ENCODE results near the gene PHF2. TPM values are rescaled to one million over a fixed set of nuclear protein-coding genes. Genes with fewer than 3 reads are reported as not detected.
"Not testable (repeated sequence)": the region's sequence is repeated elsewhere in the genome, so short reads cannot be mapped to it uniquely, and the experiment has no call there.

The PHF2 gene
- total RNA-seq, 2 donors from 2014 or later = 32.4 to 32.9 TPM

- H3K4me3 ChIP-seq = no peak overlapping the region
- H3K27ac ChIP-seq = no peak overlapping the region
- 94% methylated on average over 27 of the region's 27 CpGs for WGBS
- DNase-seq (ENCODE audit: low spot score) = no peak
- H3K36me3 ChIP-seq = peaks cover 5 to 6% of the 10 kb centered on the region in 2 donors
- H3K9me3 ChIP-seq = no peaks in the 10 kb centered on the region
- no peaks in the 10 kb centered on the region for H3K27me3 ChIP-seq (replicated peaks; ENCODE audit: insufficient read depth)
- intact Hi-C loops (cut with DNase I) = no loop called here
- TF ChIP-seq POLR2AphosphoS5 (IDR thresholded peaks at IDR 0.05) (no peak), CTCF (IDR thresholded peaks at IDR 0.05) (no peak), POLR2A (IDR thresholded peaks at IDR 0.05) (no peak)
- H3K4me1 ChIP-seq (replicated peaks) = no peaks in the 10 kb centered on the region
Measured at GRCh38 chr9:93665637-93666438, 89.5 kb downstream of the PHF2 start.

- H3K4me3 ChIP-seq; H3K9me3 ChIP-seq; intact Hi-C loops (cut with DNase I); H3K4me1 ChIP-seq (replicated peaks); DNase-seq (ENCODE audit: low spot score); H3K27ac ChIP-seq; H3K36me3 ChIP-seq; H3K27me3 ChIP-seq (replicated peaks; ENCODE audit: insufficient read depth): not testable (repeated sequence)
- whole genome bisulfite sequencing = 89% methylated on average over 6 of the region's 6 CpGs
Measured at GRCh38 chr9:93666439-93666784, 90.0 kb downstream of the PHF2 start.

GRCh38 chr9:93667006-93667405 is 90.6 kb downstream of the PHF2 start:
- Histone ChIP-seq H3K36me3 (peaks cover 5 to 6% of the 10 kb centered on the region in 2 donors), H3K9me3 (no peaks in the 10 kb centered on the region), H3K4me3 (no peak overlapping the region), H3K27ac (no peak overlapping the region), H3K27me3 (replicated peaks; ENCODE audit: insufficient read depth) (no peaks in the 10 kb centered on the region), H3K4me1 (replicated peaks) (no peaks in the 10 kb centered on the region)
- intact Hi-C loops (cut with DNase I) = no loop called here
- 94% methylated on average over 18 of the region's 18 CpGs for WGBS
- TF ChIP-seq POLR2AphosphoS5 (IDR thresholded peaks at IDR 0.05) (no peak), POLR2A (IDR thresholded peaks at IDR 0.05) (no peak), CTCF (IDR thresholded peaks at IDR 0.05) (no peak)
- no peak for DNase-seq (ENCODE audit: low spot score)

DNA sequence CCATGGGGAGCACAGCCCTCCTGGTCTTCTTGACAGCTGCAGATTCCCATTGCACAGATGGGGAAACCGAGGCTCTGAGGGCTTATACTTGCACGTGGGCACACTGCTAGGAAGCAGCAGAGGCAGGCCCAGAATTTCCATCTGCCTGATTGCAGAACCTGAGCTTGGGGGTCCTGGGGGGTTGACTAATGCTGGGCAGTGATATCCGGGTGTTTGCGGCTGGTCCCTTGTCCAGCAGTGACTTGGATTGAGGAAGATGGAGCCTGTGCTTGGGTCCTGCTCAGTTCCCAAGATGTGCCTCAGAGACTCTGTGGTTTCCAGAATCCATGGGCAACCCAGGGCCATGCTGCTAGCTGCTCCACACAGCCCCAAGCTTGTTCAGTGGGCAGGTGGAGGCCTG is 91.2 kb downstream of the PHF2 start:
- no peak overlapping the region for H3K4me3 ChIP-seq
- TF ChIP-seq POLR2AphosphoS5 (IDR thresholded peaks at IDR 0.05) (no peak), CTCF (IDR thresholded peaks at IDR 0.05) (no peak), POLR2A (IDR thresholded peaks at IDR 0.05) (no peak)
- 71% methylated on average over 4 of the region's 4 CpGs for WGBS
- H3K36me3 ChIP-seq = peaks cover 5% of the 10 kb centered on the region in 2 donors
- H3K27me3 ChIP-seq (replicated peaks; ENCODE audit: insufficient read depth) = no peaks in the 10 kb centered on the region
- no peak overlapping the region for H3K27ac ChIP-seq
- no peaks in the 10 kb centered on the region for H3K9me3 ChIP-seq
- DNase-seq (ENCODE audit: low spot score) = no peak
- intact Hi-C loops (cut with DNase I) = no loop called here
- H3K4me1 ChIP-seq (replicated peaks) = no peaks in the 10 kb centered on the region

DNA sequence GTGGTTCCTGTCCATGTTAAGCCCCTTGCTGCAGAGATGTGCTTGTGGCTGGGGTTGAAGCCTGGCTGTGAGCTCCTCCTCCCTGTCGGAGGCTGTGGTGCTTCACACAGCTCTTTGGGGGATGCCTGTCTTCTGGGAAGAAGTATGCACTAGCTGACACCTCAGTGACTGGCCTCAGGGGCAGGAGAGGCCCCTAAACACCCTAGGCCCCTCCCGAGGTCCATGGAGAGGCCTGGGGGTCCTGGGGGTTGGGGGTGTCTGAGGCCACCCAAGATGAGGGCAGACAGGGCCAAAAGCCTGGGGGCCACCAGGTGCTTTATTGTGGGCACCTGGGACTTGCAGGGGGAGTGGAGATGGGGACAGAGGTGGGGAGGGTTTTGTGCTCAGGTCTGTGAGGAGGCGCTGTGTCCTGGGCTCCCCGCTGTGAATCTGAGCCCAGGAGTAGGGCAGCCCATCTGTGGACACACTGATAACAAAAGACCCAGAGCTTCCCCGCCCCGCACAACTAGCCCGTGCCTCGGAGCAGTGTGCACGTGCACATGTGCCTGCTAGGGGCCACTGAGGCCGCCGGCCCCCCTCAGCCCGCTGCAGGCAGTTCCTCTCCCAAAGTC is 92.0 kb downstream of the PHF2 start:
- H3K27ac ChIP-seq = no peak overlapping the region
- no peak for DNase-seq (ENCODE audit: low spot score)
- H3K9me3 ChIP-seq = no peaks in the 10 kb centered on the region
- no peaks in the 10 kb centered on the region for H3K4me1 ChIP-seq (replicated peaks)
- intact Hi-C loops (cut with DNase I) = no loop called here
- H3K27me3 ChIP-seq (replicated peaks; ENCODE audit: insufficient read depth) = no peaks in the 10 kb centered on the region
- no peak for TF ChIP-seq POLR2A (IDR thresholded peaks at IDR 0.05)
- peaks cover 0 to 5% of the 10 kb centered on the region in 2 donors for H3K36me3 ChIP-seq
- WGBS = 82% methylated on average over 12 of the region's 12 CpGs
- H3K4me3 ChIP-seq = no peak overlapping the region
